GM12801 (cell line): ENCODE measurements around the gene SLCO4A1.

Experiments
- TF ChIP-seq, protein P1 (sequence below): IDR thresholded peaks from one replicate; pipeline ENCODE4 v1.5.1; 2011; ENCODE audit warnings: control low read depth; ENCODE audit not compliant: insufficient read length; ENCODE audit errors: extremely low read depth

SLCO4A1 gene

DNA sequence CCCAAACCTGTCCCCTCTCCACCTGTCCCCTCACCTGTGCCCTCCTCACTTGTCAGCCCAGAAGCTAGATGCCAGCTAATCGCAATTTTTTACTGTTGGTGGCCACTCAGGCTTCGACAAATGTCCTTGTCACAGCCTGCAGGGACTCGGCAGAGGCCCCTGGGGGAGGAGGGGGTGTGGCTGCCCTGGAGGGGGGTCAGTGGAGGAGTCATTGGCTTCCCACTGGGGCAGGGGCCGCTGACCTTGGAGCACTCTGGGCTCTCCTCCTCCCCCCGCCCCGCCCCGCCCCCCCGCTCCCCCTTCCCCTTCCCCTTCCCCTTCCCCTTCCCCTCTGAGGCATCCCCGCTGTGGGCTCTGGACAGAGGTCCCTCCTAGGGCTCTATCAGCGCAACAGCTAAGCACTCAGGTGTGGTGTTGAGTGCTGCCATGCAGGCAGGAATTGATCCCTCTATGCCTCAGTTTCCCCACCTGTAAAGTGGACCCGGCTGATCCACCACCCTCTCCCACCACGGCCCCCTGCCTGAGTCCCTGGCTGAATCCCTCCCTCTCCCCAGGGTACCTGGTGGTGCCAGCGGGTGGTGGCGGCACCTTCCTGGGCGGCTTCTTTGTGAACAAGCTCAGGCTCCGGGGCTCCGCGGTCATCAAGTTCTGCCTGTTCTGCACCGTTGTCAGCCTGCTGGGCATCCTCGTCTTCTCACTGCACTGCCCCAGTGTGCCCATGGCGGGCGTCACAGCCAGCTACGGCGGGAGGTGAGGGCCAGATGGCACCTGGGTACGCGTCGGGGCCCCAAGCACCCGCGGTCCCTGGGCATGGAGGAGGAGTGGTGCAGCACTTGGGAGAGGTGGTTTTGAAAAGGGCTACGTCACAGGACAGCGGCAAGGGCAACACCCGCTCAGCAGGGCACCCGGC is 23.8 kb downstream of the SLCO4A1 start:
- TF ChIP-seq, protein P1, sequence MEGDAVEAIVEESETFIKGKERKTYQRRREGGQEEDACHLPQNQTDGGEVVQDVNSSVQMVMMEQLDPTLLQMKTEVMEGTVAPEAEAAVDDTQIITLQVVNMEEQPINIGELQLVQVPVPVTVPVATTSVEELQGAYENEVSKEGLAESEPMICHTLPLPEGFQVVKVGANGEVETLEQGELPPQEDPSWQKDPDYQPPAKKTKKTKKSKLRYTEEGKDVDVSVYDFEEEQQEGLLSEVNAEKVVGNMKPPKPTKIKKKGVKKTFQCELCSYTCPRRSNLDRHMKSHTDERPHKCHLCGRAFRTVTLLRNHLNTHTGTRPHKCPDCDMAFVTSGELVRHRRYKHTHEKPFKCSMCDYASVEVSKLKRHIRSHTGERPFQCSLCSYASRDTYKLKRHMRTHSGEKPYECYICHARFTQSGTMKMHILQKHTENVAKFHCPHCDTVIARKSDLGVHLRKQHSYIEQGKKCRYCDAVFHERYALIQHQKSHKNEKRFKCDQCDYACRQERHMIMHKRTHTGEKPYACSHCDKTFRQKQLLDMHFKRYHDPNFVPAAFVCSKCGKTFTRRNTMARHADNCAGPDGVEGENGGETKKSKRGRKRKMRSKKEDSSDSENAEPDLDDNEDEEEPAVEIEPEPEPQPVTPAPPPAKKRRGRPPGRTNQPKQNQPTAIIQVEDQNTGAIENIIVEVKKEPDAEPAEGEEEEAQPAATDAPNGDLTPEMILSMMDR, result no peak

DNA sequence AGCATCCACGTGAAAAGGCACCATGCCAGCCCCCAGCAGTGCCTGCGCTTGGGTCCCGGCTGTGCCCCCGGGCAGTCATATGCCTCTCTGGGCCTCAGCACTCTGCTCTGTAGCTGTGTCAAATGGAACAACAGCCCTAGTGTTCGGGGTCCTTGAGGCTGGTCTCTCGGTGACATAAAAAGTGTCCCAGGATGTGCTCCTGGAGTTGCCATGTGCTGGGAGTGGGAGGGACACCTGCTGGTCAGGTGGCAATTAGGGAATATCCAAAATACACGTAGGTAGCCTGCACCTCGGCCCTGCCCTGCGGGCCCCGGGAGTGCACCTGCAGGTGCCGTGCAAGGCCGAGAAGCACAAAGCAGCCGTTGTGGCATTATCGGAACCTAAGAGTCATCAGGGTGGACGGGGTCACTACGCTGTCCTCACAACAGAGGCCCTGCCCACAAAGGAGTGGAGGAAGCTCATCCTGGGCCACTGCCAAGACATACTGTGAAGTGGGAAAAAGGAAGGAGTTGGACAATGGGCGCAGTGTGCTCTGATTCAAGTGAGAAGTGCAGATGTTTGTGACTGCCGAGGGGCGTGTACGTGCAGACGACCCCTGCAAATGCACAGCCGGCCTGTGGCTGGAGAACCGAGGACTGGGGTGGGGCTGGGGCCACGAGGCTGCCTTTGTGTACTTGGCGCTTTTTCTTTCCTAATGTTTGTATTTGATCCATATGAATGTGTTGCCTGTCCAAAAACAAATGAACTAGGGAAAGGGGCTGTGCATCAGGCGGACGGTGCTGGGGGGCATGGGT is 24.6 kb downstream of the SLCO4A1 start:
- TF ChIP-seq, protein P1, result no peak

DNA sequence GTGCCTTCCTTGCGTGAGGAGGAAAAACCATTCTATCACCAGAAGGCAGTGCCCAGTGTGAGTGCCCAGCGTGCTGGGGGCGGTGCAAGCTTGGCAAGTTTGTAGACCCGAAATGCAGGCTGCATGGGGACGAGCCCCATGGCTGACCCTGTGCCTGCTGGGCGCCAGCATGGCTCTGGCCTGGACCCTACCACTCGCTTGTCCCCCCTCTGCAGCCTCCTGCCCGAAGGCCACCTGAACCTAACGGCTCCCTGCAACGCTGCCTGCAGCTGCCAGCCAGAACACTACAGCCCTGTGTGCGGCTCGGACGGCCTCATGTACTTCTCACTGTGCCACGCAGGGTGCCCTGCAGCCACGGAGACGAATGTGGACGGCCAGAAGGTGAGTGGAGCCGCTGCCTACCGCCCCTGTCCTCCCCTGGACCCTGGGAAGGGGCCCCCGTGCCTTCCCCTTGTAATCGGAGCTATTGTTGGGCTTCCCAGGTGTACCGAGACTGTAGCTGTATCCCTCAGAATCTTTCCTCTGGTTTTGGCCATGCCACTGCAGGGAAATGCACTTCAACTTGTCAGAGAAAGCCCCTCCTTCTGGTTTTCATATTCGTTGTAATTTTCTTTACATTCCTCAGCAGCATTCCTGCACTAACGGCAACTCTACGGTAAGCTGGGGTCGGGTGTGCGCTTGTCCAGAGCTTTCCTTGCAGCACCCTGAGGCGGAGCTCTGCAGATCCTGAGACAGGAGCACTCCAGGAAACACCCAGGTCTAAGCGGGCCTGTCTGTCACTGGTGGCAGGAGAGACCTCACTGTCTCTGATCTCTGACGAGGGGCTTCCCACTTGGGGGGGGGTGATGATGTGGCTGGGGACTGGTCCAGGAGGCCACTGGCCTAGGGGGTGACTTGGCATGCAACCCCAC is 25.5 kb downstream of the SLCO4A1 start:
- TF ChIP-seq, protein P1, result no peak

DNA sequence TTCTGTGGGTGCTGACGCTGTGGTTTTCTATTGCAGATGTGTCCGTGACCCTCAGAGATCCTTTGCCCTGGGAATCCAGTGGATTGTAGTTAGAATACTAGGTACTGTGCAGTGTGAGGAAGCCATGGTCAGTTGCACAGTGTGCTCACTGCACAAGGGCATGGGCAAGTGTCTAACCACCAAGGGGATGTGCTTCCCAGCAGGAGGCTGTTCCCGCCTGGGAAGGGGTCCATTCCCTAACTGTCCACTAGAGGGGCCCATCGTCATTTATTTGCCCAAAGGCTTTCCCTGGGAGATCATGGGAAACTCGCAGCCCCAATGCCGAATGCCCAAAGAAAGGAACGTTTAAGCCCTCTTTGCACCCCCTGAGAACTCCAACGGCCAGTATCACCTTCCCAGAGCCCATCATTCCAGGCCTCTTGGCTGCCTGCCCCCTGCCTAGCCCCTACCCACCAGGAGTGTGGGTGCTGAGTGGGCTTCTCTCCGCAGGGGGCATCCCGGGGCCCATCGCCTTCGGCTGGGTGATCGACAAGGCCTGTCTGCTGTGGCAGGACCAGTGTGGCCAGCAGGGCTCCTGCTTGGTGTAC is 26.2 kb downstream of the SLCO4A1 start:
- TF ChIP-seq, protein P1, result no peak

DNA sequence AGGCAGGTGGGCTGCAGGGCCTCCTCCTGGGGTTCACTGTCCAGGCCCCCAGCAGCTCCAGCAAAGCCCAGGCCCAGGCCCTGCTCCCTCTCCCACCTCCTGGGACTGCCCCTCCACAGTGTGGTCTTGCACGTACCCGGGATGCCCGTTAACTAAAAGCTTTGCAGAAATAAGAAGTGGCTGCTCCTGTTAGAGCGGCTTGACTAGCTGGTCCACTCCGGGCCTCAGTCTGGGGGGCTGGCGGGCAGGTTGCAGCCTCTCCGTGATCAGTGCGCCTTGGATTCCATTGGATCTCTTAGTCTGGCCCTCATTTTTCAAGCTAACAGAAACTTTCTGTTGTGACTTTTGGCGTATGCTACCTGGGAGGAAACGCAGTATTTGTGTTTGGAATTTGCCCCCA is 26.9 kb downstream of the SLCO4A1 start:
- TF ChIP-seq, protein P1, result no peak

DNA sequence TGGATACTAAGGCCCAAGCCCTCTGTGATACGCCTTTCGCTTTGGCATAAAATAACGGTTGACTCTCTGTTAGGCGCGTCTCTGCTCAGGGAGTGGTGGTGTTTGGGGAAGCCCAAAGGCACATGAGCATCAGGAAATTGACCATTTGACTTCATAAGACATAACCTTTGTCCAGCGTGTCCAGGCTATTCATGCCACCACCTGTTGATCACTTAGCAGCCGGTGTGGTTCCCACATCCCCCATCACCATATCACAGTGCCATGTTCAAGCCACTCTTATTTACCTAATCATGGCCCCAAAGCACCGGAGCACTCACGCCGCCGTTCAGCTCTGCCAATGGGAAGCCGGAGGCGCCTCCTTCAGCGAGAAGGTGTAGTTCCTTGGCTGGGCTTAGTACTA is 27.9 kb downstream of the SLCO4A1 start:
- TF ChIP-seq, protein P1, result no peak
